UCSD-AML1 (cell line): ENCODE measurements around the gene MRPL34.

ENCODE experiments used
- DNase-seq: peaks from one replicate; lab custom pipeline; 2025; ENCODE audit not compliant: unreplicated experiment; lab: John Stamatoyannopoulos, UW

Gene MRPL34

GRCh38 chr19:17327654-17328516, 22.2 kb downstream of the MRPL34 start:
- DNase-seq = no peak

DNA sequence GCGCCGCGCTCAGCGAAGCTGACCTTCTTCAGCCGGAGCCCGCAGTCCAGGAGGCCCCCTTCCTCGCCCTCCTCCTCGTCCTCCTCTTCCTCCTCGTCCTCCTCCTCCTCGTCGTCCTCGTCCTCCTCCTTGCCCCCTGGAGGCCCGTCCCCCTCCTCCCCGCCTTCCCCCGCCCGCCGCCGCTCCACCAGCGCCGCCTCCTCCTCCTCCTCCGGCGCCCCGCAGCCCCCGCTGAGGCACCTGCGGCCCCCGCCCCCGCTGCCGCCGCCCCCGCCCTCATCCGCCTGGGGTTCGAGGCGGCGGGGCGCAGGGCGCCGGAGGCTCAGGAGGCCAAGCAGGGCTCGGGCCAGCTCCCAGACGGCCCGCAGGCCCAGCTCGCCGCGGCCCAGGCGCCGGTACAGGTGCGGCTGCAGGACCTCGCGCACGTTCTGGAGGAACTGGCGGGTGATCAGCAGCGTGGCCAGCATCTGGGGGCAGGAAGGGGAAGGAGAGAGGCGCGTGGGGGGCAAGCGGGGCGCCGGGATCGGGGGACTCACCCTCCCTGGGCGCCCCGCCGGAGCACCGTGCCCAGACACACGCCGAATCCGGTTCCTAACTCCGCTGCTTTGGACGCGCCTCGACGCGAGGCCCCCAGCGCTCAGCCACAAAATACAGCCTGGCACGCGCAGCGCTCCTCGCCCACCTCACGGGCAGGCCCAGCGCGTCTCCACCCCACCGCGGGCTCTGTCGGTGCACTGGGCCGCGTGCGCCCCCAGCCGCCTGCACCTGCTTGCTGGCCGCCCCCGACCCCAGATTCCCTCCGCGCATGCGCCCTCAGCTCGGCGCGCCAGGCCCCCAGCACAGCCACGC, 23.1 kb downstream of the MRPL34 start:
- no peak for DNase-seq

DNA sequence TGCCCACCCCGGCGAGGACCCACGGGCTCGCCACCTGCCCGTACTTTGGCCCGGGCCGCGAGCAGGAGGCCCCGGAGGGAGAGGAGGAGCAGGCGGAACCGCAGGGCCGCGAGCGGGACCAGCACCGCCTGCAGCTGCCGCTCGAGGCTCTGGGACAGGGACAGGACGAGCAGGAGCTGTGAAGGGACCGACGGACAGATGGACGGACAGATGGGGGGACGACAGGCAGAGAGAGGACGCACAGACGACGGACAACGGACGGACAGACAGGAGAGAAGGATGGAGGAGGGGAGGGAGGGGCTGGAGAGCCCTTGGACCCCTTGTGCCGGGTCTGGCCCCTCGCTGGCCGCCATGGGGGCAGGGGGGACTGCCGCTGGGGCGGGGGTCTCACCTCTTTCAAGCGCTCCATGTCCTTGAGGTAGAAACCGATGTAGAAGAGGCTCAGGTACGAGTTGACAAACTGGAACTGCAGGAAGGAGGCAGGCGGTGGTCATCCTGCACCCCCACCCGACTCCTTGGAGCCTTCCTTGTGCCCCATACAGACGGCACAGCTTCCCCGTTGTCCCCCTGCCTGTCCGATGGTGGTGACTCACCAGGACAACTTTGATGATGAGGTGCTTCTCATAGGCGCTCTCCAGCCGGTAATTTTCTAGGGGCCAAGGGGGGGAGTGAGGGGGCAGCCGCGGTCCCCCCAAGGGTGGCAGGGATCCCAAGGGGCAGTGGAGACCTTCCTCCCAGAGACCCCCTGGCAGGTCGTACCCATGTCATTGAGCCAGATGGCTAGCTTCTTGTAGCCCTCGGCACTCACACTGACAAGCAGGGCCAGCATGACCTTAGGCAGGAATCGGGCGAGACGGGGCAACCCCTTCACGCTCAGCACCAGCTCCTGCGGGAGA, 23.9 kb downstream of the MRPL34 start:
- DNase-seq = no peak

DNA sequence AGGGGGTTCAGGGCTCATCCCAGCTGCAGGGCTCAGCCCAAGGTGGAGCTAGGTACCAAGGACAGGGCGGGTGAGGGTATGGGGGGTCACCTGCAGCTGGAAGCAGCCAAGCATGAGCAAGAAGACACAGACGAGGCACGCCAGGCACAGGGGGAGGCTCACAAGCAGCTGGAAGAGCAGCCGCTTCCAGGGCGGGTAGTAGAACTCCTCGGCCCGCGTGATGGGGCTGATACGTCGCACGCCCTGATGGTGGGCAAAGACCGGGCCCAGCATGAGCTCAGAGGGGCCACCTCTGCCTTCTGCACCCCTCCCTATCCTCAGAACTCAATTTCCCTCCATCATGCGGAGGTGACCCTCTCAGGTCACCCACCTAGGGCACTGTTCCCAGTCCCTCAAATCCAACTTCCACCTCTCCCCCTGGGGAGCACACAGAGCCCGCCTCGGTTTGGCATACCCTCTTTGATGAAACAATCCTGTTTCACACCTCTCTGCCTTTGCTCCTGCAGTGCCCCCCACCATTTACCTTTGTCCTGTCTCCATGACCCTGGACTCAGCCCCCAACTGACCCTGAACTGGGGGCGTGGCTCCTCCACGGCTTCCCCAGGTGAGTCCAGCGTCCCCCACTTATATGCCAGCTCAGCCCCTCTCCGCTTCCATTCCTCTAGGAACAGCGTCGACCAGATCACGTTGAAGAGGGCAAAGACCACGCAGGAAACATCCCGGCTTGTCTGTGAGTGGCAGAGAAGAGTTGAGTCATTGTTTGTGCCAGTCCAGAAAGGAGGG, 24.8 kb downstream of the MRPL34 start:
- no peak for DNase-seq

DNA sequence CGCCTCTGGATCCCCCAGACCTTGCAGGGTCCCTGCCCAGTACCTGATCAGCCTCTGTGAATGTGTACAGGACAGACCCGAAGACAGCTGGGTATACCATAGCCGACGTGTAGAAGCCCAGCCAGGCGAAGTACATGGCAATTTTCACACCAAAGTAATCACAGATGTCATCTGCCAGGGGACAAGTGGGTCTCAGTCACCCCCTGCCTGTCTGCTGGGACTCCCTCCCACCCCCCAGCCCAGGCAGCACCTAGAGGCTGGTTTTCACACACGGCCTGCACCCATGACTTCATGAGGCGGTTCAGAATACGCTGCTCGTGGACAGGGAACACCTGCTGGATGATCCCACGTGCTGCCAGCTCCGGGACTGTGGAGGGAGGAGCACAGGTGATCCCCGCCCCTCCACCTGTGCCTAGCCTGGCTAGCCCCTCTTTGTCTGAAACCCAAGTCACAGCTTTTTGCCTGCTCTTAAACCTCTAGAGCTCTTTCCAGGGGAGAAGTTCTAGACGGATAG, 25.4 kb downstream of the MRPL34 start:
- no peak for DNase-seq

GRCh38 chr19:17332360-17332676, 26.6 kb downstream of the MRPL34 start:
- DNase-seq = no peak

DNA sequence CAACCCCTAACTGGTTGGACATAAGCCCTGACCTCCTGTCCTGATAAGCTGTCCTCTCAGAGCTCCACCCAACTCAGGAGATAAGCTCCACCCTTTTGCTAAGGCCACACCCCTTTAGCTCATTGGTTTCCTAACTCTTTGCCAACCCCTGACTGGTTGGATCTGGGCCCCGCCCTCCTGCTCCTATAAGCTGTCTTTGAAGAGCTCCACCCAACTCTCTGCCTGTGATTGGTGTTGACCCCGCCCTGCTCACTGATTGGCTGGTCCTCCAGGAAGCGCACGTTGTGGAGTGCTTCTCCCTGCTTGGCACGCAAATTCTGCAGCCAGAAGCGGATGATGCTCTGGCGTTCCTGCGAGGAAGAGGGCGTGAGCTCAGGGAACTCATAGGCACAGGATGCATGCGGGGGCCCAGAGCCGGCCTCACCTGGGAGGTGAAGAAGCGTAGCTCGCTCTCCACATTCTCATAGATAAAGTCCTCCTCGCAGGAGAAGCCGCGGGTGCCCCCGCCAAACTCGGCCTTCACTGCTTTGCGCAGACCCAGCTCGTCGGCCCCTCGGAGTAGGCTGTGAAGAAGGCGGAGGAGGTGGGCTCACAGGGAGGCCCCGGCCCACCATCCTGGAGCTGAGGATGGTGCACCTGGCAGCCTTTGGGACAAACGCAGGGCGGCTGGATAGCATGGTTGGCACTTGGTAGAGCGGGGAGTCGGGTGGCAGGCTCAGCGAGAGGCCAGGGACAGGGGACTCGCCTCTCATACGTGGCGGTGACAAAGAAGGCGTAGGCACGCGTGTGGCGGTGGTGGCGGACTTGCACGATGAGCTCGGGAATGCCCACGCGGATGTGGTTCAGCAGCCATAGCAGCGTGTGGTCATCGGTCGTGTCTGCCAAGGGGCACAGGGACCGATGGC, 27.3 kb downstream of the MRPL34 start:
- DNase-seq = peak; percentile 48

DNA sequence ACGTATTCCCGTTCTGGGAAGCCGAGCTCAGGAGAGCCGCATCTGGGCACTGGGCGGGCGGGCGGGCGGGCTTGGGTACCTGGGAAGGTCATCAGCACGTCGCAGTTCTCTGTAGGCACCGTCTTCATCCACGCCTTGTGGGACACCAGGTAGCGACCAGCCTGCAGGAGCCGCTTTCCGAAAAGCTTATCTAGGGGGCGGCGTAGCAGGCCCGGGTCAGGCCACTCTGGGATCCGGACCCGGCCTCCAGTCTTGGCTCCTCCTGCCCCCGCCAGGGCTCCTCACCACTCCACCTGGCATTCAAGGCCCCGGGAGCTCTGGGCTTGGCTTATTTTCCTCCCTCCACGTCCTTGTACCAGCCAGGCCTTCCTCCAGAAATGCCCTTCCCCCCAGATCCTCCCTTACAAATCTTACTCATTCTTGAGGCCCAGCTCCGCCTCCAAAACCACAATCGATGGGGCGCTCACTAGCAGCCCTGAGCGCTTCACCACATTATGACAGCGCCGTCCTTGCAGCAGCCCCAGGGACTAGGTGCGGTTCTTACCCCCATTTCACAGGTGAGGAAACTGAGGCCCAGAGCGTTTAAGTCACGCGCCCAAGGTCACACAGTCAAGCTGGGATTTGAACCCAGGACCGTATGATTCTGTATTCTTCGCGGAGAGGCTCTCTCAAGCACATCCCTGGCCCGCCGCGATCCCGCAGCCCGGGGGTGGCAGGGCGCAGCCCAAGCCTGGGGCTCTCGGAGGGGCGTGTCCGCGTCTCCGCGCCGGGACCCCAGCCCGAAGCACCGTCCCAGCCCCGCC, 28.1 kb downstream of the MRPL34 start:
- peak; percentile 74 for DNase-seq

- peak; percentile 96 for DNase-seq
Observed at GRCh38 chr19:17334414-17335409, 29.0 kb downstream of the MRPL34 start, which contains the start of gene ANO8. Gene ANO8 (minus strand): TSS chr19:17334855. CDS start chr19:17334670, 185 bp downstream.

- no peak for DNase-seq
Observed at GRCh38 chr19:17335575-17335974, 29.9 kb downstream of the MRPL34 start.

DNA sequence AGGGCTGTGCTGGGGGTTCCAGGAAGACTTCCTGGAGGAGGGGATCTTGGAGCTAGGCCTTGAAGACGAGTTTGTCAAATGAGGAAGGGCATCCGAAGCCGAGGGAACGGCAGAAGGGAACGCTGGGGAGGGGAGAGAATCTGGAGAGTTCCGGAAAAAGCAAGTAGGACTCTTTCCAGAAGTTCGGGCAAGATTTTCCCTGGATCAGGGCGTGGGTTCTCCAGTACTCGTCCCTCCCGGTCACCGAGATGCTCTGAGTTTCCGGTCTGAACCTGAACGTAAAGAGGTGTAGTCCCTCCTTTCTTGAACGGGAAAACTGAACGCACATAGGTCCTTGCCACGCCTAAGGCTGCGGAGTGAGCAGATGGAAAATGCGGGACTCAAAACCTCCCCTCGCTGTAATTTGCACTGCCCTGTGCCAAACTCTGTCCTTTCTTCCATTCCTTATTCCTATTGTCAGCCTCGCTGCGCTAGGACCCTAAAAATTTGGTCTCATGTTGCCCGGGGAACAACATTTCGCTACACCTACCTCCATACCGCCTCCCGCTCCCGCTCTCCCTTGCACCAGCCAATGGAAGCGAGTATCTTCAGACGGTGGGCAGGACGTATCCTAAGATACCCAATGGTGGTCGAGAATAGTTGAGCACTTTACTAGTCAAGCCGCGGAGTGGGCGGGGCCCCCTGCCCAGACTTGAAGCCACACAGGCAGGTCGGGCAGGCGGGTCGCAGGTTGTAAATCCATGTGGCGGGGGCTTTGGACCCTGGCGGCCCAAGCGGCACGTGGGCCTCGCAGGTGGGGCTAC, 31.4 kb downstream of the MRPL34 start, which contains the start of gene GTPBP3:
Gene GTPBP3 (plus strand): TSS at position 682 of the 803 bp plus-strand sequence. CDS start 59 bp downstream, at position 741.
- DNase-seq = peak; percentile 95

- DNase-seq = no peak
Observed at GRCh38 chr19:17337675-17338432, 32.2 kb downstream of the MRPL34 start.

DNA sequence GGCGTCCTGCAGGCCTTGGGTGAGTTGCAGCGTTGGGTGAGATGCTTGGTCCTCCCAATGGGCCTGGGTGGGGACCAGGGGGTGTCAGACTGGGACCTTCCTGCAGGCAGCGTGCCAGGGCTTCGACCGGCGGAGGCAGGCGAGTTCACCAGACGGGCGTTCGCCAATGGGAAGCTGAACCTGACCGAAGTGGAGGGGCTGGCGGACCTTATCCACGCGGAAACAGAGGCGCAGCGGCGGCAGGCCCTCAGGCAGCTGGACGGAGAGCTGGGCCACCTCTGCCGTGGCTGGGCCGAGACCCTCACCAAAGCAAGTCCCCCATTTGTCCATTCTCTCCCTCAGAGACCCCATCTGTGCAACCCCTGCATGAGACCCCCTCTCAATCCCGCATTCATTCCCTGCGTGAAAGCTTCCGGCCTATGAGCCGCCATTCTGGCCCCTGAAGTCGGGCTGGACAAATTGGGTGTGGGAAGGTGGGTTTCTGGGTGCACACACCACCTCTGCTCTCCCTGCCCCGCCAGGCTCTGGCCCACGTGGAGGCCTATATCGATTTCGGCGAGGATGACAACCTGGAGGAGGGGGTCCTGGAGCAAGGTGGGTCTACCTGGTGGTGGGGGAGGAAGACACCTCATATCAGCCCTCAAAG, 32.9 kb downstream of the MRPL34 start:
- no peak for DNase-seq

GRCh38 chr19:17339088-17339741, 33.5 kb downstream of the MRPL34 start:
- no peak for DNase-seq
